ENCODE results near the gene NFIA.

The NFIA gene

GRCh38 chr1:61082311-61083012 lies at the start of gene NFIA:
Gene NFIA, plus strand, starts transcription at chr1:61082561.
- Mint-ChIP-seq H3K27ac (peak within 1 kb of the TSS; percentile 77), H3K4me1 (ENCODE audit: low read depth) (peaks cover 45% of the 10 kb centered on the region), H3K9me3 (ENCODE audit: low read depth) (no peaks in the 10 kb centered on the region), H3K36me3 (no peaks in the 10 kb centered on the region), H3K4me3 (peak within 1 kb of the TSS; percentile 90), H3K27me3 (no peaks in the 10 kb centered on the region)

GRCh38 chr1:61035880-61036279 lies 46.5 kb upstream of the NFIA start:
- Mint-ChIP-seq H3K27me3 (peaks cover 6% of the 10 kb centered on the region), H3K4me1 (ENCODE audit: low read depth) (no peaks in the 10 kb centered on the region), H3K9me3 (ENCODE audit: low read depth) (no peaks in the 10 kb centered on the region), H3K27ac (no peak overlapping the region), H3K4me3 (no peak overlapping the region), H3K36me3 (peaks cover 2% of the 10 kb centered on the region)

DNA sequence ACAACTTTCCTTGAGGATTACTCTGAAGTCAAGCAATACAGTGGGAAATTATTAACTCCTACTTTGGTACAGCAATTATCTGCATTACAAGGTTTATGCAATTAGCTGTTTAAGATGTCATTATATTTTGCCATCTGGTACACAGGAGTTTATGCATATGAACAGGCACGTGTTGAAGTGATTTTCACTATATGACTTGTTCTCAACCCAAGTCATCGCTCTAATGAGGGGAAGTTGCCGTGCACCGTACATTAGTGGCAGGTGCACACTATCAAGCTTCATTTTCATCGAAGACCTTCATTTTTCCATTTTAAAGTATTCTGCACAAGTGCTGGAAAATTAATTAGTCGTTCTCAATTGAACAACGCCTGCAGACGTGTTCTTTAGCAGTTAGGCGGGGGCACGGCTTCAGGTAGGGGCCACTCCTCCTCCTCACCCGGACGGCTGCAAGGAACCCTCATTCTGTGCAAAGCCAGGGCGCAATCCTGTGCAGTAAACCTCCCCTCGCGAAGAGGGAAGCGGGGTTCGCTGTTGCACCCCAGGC lies 39.8 kb upstream of the NFIA start:
- peaks cover 2% of the 10 kb centered on the region for H3K36me3 Mint-ChIP-seq
- no peaks in the 10 kb centered on the region for H3K9me3 Mint-ChIP-seq (ENCODE audit: low read depth)
- H3K4me1 Mint-ChIP-seq (ENCODE audit: low read depth): peaks cover 4% of the 10 kb centered on the region
- peaks cover 24% of the 10 kb centered on the region for H3K27me3 Mint-ChIP-seq
- no peak overlapping the region for H3K27ac Mint-ChIP-seq
- peak overlapping the region; percentile 75 for H3K4me3 Mint-ChIP-seq

DNA sequence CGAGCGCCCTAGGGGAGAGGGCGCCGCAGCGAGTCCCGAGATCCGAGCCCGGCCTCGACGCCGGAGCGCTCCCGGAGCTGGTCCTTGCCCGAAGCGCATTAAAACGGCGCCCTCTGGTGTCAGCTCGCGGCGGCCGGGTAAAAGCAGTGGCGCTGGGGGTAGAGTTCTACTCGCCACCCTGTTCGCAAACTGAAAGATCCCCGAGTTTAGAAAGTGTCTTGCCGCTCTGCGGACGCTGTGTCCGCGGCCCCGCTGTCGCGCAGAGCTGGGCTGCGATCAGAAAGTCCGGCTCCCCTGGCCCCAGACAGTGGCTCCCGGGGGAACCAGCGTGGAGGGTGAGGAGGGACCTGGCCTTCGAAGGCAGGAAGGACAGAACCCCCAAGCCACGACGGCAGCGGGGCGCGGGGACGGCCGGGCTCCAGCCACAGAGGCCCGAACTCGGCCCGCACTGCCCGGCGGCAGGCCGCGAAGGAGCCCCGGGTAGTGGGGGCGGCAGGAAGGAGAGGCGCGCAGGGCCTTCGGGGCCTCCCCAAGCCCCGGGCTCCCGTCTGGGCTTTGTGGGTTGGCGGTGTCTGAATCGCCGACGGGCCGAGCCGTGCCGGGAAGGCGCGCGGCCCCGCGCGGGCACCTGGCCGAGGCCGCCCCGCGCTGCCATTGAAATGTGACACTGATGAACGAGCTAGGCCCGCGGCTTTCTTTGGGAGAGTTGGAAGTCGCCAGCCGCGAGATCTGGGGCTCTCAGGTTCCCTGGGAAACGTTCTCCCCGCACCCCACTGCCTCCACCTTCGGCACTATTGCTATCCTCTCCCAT lies 39.1 kb upstream of the NFIA start:
- peaks cover 24% of the 10 kb centered on the region for H3K27me3 Mint-ChIP-seq
- H3K36me3 Mint-ChIP-seq: peaks cover 2% of the 10 kb centered on the region
- H3K27ac Mint-ChIP-seq: no peak overlapping the region
- H3K4me1 Mint-ChIP-seq (ENCODE audit: low read depth): peaks cover 4% of the 10 kb centered on the region
- no peaks in the 10 kb centered on the region for H3K9me3 Mint-ChIP-seq (ENCODE audit: low read depth)
- peak overlapping the region; percentile 75 for H3K4me3 Mint-ChIP-seq

DNA sequence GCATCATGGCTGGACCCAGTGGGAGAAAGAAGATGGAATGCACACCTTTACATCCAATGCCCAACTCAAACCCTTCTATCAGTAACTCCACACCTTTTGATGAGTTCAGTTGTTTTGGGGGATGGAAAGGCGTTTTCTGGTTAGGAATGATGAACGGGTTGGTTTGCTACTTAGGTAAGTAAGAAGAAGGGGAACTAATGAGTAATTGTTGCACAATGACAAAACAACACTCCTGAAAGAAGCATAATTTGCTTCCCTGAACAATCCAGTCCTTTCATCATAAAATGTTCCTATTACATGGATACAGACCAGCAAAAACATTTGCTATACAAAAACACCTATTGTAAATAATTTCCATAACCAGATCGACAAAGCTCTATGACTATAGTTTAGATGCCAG lies 35.9 kb upstream of the NFIA start:
- H3K4me3 Mint-ChIP-seq: no peak overlapping the region
- peaks cover 19% of the 10 kb centered on the region for H3K27me3 Mint-ChIP-seq
- peaks cover 8% of the 10 kb centered on the region for H3K4me1 Mint-ChIP-seq (ENCODE audit: low read depth)
- no peaks in the 10 kb centered on the region for H3K9me3 Mint-ChIP-seq (ENCODE audit: low read depth)
- no peaks in the 10 kb centered on the region for H3K36me3 Mint-ChIP-seq
- no peak overlapping the region for H3K27ac Mint-ChIP-seq

DNA sequence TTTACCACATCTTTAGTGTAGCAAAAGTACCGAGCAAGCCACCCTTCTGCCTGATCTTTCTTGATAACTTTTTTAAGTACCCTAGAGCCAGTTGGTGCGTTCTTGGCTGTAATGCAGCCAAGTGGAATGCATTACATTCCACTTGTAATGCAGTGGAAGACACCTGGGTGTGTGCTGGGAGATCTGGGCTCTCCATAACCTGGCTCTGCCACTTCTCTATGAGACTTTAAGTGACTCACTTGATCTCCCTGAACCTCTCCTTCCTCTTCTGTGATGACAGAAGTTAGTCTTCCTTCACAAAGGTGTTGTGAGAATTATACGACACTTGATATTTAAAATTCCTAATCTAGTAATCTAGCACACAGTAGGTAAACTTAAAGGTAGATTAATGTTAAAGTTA lies 35.3 kb upstream of the NFIA start:
- Mint-ChIP-seq H3K36me3 (no peaks in the 10 kb centered on the region), H3K27ac (no peak overlapping the region), H3K9me3 (ENCODE audit: low read depth) (no peaks in the 10 kb centered on the region), H3K27me3 (peaks cover 22% of the 10 kb centered on the region), H3K4me3 (no peak overlapping the region), H3K4me1 (ENCODE audit: low read depth) (peaks cover 12% of the 10 kb centered on the region)

DNA sequence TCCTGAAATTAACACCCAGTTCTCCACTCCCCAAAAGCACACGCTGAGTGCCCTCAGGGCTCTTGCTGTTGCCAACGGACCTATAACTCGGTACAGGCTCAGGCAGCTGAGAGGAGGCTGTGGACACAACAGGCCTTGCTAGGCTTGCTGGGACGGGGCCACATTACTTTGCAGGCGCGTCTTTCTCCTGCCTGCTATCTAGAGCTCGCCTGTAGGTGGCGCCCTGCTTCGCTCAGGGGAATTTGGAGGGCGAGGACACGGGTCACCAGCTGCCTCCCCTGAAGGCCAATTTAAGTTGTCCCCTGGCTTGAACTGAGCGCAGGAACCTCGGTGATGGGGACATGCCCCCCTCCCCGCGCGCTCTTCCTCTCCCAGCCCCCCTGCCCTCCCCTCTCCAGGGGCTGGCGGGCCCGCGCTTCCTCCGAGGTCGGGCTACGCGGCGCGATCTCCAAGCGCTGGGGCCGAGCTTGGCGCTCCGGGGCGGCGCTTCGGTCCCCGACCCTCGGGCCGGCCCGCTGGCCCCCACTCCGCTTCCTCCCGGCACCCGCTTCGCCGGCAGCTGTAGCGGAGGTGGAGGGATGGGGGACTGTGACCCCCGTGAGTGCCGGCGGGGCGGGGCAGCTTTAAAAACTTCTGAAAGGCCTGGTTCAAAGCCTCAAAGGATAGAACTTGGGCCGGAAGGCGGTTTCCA lies 32.4 kb upstream of the NFIA start:
- peaks cover 25% of the 10 kb centered on the region for H3K27me3 Mint-ChIP-seq
- no peaks in the 10 kb centered on the region for H3K9me3 Mint-ChIP-seq (ENCODE audit: low read depth)
- peaks cover 28% of the 10 kb centered on the region for H3K4me1 Mint-ChIP-seq (ENCODE audit: low read depth)
- no peak overlapping the region for H3K27ac Mint-ChIP-seq
- H3K4me3 Mint-ChIP-seq: peak overlapping the region; percentile 77
- H3K36me3 Mint-ChIP-seq: no peaks in the 10 kb centered on the region

DNA sequence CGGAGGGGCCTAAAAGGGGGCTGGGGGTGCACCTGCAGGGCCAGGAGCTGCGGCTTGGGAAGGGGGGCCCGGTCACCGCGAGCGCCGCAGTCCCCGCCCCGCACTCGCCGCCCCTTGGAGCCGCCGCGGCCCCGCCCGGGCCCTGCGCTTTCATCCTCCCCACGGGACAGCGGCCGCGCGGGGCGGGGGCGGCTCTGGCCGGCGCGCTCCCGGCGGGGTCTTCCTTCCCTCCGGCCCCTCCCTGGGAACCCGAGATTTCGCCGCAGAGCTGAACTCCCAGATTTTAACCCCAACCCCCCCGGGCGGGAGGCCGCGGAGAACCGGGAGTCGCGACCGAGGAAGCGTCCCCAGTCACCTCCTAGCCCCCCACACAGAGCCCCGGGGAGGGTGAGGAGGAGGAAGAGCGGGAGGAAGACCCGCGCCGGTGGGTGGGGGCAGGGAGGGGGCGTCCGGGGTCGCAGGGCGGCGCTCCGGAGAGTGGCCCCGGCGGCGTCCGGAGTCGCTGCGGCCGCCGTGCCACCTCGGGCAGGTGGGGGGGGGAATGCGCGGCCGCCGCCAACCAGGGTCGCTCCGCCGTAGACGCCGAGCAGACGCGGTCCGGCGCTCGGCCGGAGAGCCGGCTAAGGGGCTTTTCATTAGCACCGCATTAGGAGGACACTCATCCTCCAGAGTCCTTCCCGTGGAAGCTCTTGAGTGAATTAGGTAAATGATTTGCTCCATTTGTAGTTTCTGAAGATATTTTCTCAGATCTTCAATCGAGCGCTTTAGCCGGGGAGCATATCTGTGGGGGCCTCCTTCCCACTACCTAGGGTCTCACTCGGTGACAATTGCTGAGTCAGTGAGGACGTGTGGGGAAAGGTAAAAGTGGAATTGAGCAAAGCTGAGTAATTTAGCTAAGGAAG lies 31.6 kb upstream of the NFIA start:
- Mint-ChIP-seq H3K36me3 (no peaks in the 10 kb centered on the region), H3K27me3 (peaks cover 23% of the 10 kb centered on the region), H3K27ac (no peak overlapping the region), H3K9me3 (ENCODE audit: low read depth) (no peaks in the 10 kb centered on the region), H3K4me3 (peak overlapping the region; percentile 86), H3K4me1 (ENCODE audit: low read depth) (peaks cover 28% of the 10 kb centered on the region)

DNA sequence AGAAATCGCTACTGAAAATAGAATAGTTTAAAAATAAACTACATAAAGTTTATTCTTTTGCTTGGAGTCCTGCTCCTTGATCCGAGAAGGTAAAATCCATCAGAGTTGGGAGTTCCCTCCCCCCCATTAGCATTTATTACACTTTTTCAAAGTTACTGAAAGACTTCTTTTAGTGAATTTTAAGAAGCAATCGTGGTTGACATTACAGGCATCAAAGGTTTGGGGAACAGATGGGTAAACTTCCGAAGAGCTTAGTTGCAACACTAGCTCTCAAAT lies 31.0 kb upstream of the NFIA start:
- Mint-ChIP-seq H3K9me3 (ENCODE audit: low read depth) (no peaks in the 10 kb centered on the region), H3K4me3 (peak overlapping the region; percentile 86), H3K27ac (no peak overlapping the region), H3K36me3 (no peaks in the 10 kb centered on the region), H3K4me1 (ENCODE audit: low read depth) (peaks cover 29% of the 10 kb centered on the region), H3K27me3 (peaks cover 26% of the 10 kb centered on the region)

DNA sequence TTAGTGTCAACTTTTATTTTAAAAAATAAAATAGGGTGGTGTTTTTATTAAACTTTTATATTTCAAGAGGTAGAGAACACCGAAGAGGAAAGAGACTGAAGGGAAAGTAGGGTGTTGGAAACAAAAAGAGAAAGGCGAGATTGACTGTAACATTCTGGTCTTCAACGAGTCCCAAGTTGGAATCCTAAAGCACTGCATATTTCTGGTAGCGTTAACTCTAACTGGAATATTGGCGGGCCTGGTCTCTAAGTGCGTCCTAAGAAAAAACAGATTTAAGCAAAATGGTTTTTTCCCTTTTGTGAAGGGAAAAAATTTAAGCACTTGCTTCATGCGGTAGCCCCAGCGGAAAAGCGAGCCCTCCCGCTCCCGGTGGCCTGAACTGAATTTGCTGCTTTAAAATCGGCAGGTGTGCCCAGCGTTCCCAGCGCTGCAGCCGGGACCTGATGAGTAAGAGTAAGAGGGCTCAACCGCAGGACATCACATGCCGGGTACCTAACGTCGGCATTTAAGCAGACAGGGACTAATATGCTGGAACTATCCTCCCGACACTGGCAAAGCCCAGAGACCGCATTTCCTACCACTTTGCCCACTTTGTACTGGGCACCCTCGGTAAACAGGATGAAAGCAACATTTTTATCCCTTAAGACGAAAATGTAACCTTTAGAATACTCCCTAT lies 30.5 kb upstream of the NFIA start:
- peaks cover 31% of the 10 kb centered on the region for H3K4me1 Mint-ChIP-seq (ENCODE audit: low read depth)

GRCh38 chr1:61052395-61053225 lies 29.8 kb upstream of the NFIA start:
- peaks cover 33% of the 10 kb centered on the region for H3K4me1 Mint-ChIP-seq (ENCODE audit: low read depth)
- no peak overlapping the region for H3K27ac Mint-ChIP-seq
- H3K9me3 Mint-ChIP-seq (ENCODE audit: low read depth): no peaks in the 10 kb centered on the region

More for the DNA sequence above, 30.5 kb upstream of the NFIA start:
- Mint-ChIP-seq H3K4me3 (peak overlapping the region; percentile 54), H3K9me3 (ENCODE audit: low read depth) (no peaks in the 10 kb centered on the region), H3K36me3 (no peaks in the 10 kb centered on the region), H3K27ac (no peak overlapping the region), H3K27me3 (peaks cover 26% of the 10 kb centered on the region)

GRCh38 chr1:61053226-61053711 lies 29.1 kb upstream of the NFIA start:
- Mint-ChIP-seq H3K27ac (no peak overlapping the region), H3K4me3 (peak overlapping the region; percentile 88), H3K27me3 (peaks cover 26% of the 10 kb centered on the region), H3K9me3 (ENCODE audit: low read depth) (no peaks in the 10 kb centered on the region), H3K4me1 (ENCODE audit: low read depth) (peaks cover 33% of the 10 kb centered on the region), H3K36me3 (no peaks in the 10 kb centered on the region)

More at GRCh38 chr1:61052395-61053225, 29.8 kb upstream of the NFIA start:
- Mint-ChIP-seq H3K27me3 (peaks cover 26% of the 10 kb centered on the region), H3K36me3 (no peaks in the 10 kb centered on the region), H3K4me3 (peak overlapping the region; percentile 88)
